B cell (primary cell): ENCODE measurements around the gene ATF6B.

Experiments used
- CTCF ChIP-seq: fragments of 200-600 bp; IDR thresholded peaks from one replicate; pipeline ENCODE4 v1.8.0; 2022; ENCODE audit warnings: antibody characterized with exemption, mild to moderate bottlenecking
- EZH2 ChIP-seq: IDR thresholded peaks from 2 replicates; pipeline ENCODE4 v1.6.1; 2012; ENCODE audit warnings: borderline replicate concordance, low read depth, mild to moderate bottlenecking, moderate library complexity, low read length; ENCODE audit not compliant: insufficient read depth, poor library complexity, severe bottlenecking

GRCh38 chr6:32168807-32169591 lies 41.0 kb upstream of the ATF6B start:
- TF ChIP-seq CTCF (no peak), EZH2 (no peak)
